OCI-M2 (cell line): Measurements from ENCODE around the gene CD4.

Source experiments
- DNase-seq: peaks from one replicate; lab custom pipeline; 2025; ENCODE audit not compliant: unreplicated experiment; lab: John Stamatoyannopoulos, UW

CD4 gene

GRCh38 chr12:6765048-6765633, 24.2 kb upstream of the CD4 start:
- no peak for DNase-seq

DNA sequence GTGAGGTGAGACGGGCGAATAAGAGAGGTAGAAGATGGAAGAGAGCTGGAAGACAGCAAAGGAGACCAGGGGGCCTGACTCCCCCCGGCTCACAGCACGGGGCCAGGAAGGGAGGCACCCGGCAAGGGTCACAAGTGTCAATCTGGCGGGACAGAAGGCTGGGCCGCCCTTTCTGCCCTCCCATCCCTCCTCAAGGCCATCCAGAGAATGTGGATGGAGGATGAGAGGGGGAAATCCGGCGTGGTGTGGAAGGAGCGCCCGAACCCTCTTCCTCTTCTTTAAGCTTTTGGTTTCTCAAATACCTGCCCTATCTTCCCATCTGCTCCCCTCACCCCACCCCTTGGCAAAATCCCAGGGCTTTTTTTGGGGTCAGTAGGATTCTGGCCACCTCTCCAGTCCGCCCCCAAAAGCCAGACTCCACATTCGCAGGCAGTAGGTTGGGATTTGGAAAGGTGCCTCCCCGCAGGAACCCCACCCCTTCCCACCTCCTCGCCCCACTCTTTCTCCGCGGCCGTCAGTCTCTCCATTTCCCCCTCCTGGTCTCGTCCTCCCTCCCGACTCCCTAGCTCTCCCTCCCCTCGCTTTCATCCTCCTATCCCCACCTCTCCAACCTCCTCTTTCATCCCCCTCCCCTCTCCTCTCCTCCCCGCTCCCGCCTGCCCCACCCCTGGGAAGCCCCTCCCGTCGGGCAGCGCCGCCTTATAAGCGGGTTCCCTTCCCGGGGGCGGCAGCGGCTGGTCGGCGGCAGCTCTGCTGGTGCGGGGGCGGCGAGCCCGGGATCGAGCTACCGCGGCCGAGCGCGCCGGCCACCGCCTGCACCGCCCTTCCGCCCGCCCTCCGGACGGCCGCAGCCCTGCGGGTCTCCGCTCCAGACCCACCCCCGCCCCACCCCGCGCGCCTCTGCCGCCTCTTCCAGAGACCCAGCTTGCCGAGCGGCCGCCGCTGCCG, 23.4 kb upstream of the CD4 start, which contains the start of gene PTMS:
Gene PTMS, plus strand, starts transcription at position 730 of the 948 bp plus-strand sequence. CDS start 343 bp downstream, outside the sequence.
- DNase-seq, result no peak

GRCh38 chr12:6766651-6767349, 22.5 kb upstream of the CD4 start:
- no peak for DNase-seq

DNA sequence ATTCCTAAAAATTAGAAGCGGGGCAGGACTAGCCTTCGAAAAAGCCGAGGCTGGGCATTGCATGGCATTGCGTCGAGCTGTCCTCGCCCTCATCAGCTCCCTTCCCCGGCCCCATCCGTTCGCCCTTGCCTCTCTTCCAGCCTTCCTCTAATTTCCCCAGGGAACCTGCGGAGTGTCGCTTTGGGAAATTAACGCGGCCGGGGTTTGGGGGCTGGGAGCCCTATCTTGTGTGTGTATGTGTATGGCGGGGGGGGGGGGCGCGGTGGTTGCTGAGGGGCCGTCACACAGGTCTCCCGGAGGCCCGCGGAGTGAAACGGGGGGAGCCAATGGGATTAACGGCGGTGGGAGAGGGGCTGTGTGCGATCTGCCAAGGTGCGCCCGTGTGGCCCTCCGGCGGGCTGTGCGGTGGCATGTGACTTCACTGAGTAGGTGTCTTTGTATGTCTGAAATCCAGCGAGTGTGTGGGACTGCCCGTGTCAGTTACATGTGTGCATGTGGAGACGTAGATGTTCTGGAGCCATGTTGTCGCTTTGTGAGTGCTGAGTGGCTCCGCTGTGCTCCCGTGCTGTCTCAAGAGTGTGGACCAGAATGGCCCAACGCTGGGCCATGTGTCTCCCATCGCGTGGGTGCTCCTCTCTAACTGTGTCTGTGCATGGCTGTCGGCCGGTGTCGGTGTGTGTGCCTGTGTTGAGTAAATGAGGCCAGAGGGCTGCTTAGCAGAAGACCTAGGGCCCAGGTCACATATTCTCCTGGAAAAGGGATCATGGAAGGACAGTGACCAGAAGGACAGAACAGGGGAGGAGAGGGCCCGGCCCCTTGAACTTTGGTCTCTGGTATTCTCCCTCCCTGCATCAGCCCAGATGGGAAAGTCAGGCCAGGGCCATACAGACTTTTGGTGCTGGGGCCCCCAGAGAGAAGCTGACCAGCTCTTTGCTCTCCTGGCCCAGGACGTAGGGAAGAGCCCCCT, 21.7 kb upstream of the CD4 start:
- DNase-seq, result no peak

- DNase-seq, result no peak
Observed at GRCh38 chr12:6768437-6768914, 20.9 kb upstream of the CD4 start.

GRCh38 chr12:6768990-6769389, 20.3 kb upstream of the CD4 start:
- no peak for DNase-seq

DNA sequence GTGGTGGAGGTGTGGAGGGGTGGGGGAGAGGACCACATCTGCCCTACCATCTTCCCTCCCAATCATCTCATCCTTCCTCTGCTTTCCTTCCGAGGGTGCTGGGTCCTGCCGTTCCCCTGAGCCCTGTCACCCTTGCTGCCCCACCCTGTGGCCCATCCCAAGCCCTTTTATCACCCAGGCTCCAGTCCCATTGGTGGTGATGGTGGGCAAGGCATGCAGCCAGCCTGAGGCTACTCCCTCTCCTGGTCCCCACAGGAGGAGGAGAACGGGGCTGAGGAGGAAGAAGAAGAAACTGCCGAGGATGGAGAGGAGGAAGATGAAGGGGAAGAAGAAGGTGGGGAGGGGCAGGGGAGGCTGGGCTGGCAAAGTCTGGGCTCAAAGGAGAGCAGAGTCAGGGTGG, 19.7 kb upstream of the CD4 start:
- DNase-seq, result no peak

DNA sequence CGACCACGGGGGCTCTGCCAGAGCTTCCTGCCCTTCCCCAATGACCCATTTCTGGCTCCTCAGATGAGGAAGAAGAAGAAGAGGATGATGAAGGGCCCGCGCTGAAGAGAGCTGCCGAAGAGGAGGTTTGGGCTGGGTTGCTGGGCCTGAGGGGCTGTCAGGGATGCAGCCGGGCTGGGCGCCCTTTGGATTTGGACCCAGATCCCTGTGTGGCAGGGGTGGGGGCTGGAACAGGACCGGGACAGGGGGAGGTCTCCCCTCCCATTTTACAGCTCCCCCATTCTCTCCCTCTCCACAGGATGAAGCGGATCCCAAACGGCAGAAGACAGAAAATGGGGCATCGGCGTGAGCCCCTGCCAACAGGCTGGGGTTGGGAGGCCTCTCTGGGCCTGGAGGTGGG, 19.2 kb upstream of the CD4 start:
- DNase-seq, result no peak

- no peak for DNase-seq
Observed at GRCh38 chr12:6770600-6770999, 18.7 kb upstream of the CD4 start.

GRCh38 chr12:6771091-6771495, 18.2 kb upstream of the CD4 start:
- no peak for DNase-seq

- no peak for DNase-seq
Observed at GRCh38 chr12:6771509-6772330, 17.6 kb upstream of the CD4 start.

DNA sequence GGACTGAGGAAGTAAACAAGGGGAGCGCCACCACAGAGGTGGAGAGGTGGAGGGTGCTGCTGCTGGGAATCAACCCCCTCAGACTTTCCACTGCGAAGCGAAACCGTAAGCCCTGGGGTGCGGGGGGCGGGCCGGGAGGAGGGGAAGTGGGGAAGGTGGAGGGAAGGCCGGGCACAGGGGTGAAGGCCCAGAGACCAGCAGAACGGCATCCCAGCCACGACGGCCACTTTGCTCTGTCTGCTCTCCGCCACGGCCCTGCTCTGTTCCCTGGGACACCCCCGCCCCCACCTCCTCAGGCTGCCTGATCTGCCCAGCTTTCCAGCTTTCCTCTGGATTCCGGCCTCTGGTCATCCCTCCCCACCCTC, 17.0 kb upstream of the CD4 start, which contains the start of gene LAG3:
Gene LAG3, plus strand, starts transcription at position 190 of the 365 bp plus-strand sequence. CDS start 333 bp downstream, outside the sequence.
- DNase-seq, result no peak

GRCh38 chr12:6772726-6773589, 16.4 kb upstream of the CD4 start:
- no peak for DNase-seq

DNA sequence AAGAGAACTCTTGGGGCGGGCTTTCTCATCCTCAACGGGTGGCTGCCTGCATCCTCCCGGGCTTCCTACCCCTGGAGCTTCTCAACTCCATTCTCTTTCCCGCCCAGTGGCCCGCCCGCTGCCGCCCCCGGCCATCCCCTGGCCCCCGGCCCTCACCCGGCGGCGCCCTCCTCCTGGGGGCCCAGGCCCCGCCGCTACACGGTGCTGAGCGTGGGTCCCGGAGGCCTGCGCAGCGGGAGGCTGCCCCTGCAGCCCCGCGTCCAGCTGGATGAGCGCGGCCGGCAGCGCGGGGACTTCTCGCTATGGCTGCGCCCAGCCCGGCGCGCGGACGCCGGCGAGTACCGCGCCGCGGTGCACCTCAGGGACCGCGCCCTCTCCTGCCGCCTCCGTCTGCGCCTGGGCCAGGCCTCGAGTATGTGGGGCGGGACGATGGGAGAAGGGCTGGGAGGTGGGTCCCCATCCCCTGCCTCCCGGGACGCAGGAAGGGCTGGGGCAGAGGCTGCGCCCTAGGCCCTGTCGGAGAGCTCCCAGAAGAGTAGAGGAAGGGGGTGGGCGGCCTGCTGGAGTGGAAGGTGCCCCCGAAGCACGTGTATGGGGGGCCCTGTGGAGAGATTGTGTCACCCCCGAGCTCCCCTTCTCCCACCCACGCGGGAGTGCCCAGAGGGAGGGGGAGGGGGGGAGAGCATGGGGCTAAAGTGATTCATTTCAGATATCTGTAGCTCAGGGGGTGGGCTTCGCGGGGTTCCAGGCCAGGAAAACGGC, 15.6 kb upstream of the CD4 start:
- no peak for DNase-seq

- DNase-seq, result no peak
Observed at GRCh38 chr12:6774499-6775062, 14.7 kb upstream of the CD4 start.

DNA sequence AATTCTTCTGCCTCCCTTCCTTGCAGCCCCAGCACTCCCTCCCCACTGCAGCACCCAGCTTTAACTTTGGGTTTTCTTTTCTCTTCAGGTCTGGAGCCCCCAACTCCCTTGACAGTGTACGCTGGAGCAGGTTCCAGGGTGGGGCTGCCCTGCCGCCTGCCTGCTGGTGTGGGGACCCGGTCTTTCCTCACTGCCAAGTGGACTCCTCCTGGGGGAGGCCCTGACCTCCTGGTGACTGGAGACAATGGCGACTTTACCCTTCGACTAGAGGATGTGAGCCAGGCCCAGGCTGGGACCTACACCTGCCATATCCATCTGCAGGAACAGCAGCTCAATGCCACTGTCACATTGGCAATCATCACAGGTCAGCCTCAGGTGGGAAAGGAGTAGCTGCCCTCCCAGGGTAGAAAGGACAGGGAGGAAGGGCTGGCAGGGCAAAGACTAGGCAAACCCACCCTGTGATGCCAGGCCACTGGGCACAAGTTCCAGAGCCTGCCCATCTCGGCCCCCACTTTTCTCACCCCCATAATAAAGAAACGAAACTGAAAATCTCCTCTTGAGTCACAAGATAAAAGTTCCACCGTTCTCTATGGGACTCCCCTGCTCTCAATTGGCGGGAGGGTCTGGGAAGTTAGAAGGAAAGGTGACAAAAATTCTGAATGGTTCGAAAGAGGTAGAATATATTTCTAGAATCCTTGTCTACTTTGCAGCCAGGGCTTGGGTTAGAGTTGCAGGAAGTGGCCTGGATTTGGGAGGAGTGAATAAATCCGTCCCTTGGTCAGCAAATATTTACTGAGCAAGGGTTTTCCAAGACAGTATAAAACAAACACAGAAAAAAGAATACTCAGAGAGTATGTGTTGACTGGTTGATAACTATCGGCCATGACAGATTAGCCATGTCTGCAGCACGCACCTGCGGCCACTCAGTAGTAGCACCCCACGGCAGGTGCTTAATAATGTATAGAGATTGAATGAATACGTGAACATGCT, 13.8 kb upstream of the CD4 start:
- DNase-seq, result no peak
